DMS114 treated with DMSO at 0.1 percent for 48 hours (cell line): ENCODE results near the gene CEP135.
"Not testable (repeated sequence)": the region's sequence is repeated elsewhere in the genome, so short reads cannot be mapped to it uniquely, and the experiment has no call there.

Source experiments
- DNase-seq: peaks from one replicate; lab custom pipeline; 2025; ENCODE audit not compliant: unreplicated experiment; lab: John Stamatoyannopoulos, UW

Gene CEP135

GRCh38 chr4:56026596-56026995 lies 77.9 kb downstream of the CEP135 start:
- DNase-seq: no peak

DNA sequence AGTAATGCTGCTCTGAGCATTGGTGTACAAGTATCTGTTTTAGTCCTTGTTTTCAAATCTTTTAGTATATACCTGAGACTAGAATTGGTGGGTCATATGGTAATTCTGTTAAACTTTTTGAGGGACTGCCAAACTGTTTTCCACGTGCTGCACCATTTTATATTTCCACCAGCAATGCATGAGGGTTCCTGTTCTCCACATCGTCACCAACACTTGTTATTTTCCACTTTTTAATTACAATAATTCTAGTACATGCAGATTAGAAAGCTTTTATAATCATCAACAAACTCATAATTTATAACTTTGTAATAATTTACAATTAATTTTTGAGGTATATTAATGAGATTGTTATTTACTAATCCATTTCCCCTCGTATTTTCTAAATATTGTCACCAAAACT lies 79.4 kb downstream of the CEP135 start:
- DNase-seq: no peak

- no peak for DNase-seq
These were observed 89.9 kb downstream of the CEP135 start for GRCh38 chr4:56038487-56039162.

- no peak for DNase-seq
These were observed 92.1 kb downstream of the CEP135 start for GRCh38 chr4:56040842-56041241.

DNA sequence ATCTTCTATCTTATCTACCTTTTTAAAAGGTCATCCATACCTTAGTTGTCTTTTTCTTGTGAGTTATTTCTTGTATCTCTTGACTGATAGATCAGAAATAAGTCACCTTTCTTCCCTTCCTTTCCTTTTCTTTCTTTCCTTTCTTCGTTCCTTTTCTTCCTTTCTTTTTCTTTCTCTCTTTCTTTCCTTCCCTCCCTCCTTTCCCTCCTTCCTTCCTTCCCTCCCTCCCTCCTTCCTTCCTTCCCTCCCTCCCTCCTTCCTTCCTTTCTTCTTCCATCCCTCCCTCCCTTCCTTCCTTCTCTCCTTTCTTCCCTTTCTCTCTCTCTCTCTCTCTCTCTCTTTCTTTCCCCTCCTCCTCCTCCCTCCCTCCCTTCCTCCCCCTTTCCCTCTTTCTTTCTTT lies 93.5 kb downstream of the CEP135 start:
- DNase-seq: no peak

- no peak for DNase-seq
These were observed 99.6 kb downstream of the CEP135 start for GRCh38 chr4:56048383-56048701.

- peak; percentile 2 for DNase-seq
These were observed 100.1 kb downstream of the CEP135 start for GRCh38 chr4:56048702-56049431.

DNA sequence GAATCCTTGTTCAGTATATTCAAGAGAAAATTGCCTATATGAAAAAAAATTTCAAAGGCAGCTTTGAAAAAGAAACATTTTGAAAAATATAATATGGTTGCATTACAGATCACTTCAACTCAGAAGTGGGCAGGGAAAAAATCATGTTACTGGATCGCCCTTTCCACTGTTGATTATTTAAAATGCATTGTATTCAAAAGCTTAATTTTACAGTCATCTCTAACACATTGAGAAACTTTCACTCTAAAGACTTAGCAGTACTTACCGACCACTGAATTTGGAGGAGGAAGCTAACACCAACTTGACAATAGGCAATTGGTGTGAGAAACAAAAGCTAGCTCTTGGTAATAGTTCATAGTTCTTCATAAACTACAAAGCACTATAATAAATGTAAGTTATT lies 101.9 kb downstream of the CEP135 start:
- no peak for DNase-seq

DNA sequence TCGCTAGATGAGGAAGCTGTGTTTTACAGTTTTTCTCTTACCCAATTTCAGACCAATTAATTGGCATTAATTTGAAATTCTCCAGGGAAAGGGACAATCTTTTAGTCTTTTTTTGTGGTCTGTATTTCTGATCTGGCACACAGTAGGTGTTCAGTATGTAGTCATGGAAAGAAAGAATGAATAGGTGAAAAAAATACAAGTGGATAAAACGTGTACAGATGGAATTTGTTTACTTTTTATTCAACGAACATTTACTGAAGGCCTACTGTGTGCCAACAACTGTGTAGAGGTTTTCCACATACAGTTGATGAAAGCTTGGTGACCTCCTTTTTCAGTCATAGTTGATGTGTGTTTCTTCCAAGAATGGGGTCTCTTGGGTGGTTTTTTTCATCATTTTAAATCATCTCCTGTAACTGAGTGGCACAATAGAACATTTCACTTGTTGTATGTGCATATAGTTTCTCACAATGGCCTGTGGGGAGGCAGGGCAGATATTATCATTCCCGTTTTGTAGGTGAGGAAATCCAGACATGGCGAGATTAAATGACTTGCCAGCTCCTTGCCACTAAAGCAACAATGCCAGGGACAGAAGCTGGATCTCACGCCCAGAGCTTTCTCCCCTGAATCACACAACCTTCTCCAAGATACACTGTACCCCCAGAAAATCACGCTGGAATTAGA lies 102.4 kb downstream of the CEP135 start:
- no peak for DNase-seq

DNA sequence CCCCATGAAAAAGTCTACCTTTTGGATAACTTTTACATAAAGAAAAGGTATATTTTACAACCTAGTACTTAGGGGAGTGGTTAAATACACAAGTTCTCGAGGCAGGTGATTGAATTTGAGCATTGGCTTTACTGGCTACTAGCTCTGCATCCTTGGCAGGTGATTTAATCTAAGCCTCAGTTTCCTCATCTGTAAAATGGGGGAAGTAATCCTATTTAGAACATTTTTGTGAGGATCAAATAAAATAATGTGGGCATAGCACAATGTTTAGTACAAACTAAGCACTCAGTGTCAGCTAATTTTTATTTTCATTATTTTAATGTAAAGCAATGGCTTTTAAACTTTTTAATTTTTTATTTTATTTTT lies 102.9 kb downstream of the CEP135 start:
- no peak for DNase-seq

GRCh38 chr4:56052481-56052880 lies 103.7 kb downstream of the CEP135 start:
- DNase-seq: no peak

GRCh38 chr4:56052966-56053365 lies 104.2 kb downstream of the CEP135 start:
- no peak for DNase-seq

GRCh38 chr4:56055027-56055977 lies 106.6 kb downstream of the CEP135 start:
- no peak for DNase-seq

DNA sequence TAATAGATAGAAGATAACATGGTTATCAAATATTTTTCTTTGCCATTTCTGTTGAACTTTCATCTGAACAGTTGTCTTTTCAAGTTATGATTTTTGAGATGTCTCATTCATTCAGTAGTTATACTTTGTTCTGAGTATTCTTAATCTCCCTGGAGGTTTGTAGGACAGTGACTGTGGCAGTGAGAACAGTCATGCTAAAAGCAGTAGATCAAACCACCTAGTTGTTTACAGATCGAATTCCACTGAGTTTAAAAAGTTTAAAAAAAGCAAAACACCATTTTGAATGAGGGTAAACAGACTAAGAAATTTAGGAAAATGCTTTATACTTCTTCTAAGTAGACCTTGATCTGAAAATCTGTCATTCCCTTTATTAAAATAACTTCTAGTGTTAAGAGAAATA lies 107.2 kb downstream of the CEP135 start:
- DNase-seq: no peak

- no peak for DNase-seq
These were observed 109.8 kb downstream of the CEP135 start for GRCh38 chr4:56058555-56058954.

GRCh38 chr4:56060036-56060435 lies 111.3 kb downstream of the CEP135 start:
- no peak for DNase-seq

DNA sequence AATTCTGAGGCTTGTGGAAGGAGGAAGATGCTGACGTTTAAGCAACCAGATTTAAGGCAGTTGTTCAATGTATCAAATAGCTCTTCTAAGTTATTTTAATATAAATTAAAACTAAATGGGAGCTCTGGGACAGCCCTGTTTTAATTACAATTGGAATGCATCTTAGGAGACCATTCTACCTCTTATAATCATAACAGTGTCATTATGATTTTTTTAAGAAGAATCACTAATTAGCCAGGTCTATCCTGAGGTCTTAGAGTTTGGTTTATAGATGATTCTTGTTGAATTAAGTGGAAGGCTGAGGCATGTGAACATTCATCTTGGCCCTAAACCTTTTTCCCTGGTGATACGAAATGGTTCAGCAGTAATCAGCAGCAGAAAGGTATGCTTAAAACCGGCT lies 113.4 kb downstream of the CEP135 start:
- DNase-seq: no peak

DNA sequence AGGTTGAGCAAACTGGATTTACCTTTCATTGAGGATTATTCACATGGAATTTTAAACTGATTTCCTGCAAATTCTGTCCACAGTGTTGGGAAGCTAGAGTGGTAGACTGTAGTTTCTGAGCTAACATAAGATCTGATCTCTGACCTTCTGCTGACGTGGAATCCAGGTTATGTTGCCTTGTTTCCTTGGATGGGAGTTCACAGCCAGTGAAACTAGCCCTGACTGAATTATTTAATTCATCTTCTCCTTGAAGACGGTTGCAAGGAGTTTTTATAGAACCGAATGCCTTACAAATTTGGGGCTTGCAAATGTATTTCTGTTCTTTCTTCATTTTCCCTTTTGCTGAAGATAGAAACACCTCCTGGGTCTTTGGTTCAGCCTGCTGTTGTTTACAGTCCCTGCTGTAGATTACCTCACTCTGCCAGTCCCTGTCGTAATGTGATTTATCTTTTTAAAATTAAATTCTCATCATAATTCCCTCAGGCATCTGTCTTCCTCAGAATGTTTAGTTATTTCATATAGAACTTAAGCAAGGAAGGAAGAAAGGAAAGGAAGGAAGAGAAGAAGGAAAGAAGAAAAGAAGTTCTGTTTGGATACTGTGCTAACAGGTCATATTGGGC lies 113.9 kb downstream of the CEP135 start:
- DNase-seq: no peak

- no peak for DNase-seq
These were observed 117.7 kb downstream of the CEP135 start for GRCh38 chr4:56066493-56066892.

GRCh38 chr4:56067826-56068225 lies 119.1 kb downstream of the CEP135 start:
- no peak for DNase-seq

GRCh38 chr4:56072730-56073129 lies 124.0 kb downstream of the CEP135 start:
- not testable (repeated sequence) for DNase-seq
